Hematopoietic multipotent progenitor cell (in vitro differentiated cells): ENCODE measurements around the gene DHX16. TPM values are rescaled to one million over a fixed set of nuclear protein-coding genes. Genes with fewer than 3 reads are reported as not detected.
"Not testable (repeated sequence)": the region's sequence is repeated elsewhere in the genome, so short reads cannot be mapped to it uniquely, and the experiment has no call there.

Experiments
- DNase-seq, 3 donors: peaks; one replicate each; pipeline ENCODE4 v3.0.0-alpha.2; 2011 to 2015; ENCODE audit warnings: low read depth in 2 of 3, low spot score in 2 of 3
- total RNA-seq: library from RNA; depleted of rRNA; stranded (reverse); fragments of >200 nt; gene quantifications from one replicate; pipeline ENCODE4 v1.2.3, GENCODE V29; 2012

DHX16 gene
- total RNA-seq, 1 donor: 42.3 TPM

- DNase-seq: no peak
These were observed 8.9 kb upstream of the DHX16 start for GRCh38 chr6:30681766-30682142.

DNA sequence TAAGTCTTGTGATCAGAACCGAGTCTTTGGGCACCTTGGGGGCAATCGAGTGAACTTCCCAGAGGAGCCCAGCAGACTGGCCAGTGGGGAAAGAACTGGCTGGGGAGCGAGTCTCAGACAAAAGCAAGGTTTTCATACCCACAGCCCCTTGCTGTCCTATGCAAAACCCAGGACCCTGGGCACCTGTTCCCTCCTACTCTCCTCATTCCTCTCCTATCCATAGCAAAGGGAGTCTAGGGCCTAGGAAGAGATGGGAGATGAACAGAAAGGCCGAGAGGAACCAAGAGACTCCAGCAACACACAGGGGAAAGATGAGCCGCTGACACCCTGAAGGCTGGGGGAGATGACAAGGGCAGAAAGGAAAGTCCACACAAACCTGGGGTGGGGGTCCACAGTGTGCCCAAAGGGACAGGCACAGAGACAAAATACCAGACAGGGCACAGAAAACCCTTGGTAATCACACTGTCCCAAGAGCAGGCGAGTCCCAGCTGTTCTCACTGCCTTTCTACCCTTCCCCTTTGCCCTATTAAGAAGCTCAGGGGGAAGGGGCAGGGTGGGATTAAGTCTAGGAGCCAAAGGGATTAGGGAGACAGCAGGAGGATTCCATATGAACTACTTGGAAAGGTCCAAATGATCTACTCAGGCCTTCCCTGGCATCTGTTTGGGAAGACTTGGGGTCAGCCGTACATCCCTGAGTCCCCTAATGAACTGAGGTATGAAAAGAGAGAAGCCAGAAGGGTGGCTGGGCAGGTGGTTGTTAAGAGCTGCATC is 7.1 kb upstream of the DHX16 start:
- DNase-seq: no peak

DNA sequence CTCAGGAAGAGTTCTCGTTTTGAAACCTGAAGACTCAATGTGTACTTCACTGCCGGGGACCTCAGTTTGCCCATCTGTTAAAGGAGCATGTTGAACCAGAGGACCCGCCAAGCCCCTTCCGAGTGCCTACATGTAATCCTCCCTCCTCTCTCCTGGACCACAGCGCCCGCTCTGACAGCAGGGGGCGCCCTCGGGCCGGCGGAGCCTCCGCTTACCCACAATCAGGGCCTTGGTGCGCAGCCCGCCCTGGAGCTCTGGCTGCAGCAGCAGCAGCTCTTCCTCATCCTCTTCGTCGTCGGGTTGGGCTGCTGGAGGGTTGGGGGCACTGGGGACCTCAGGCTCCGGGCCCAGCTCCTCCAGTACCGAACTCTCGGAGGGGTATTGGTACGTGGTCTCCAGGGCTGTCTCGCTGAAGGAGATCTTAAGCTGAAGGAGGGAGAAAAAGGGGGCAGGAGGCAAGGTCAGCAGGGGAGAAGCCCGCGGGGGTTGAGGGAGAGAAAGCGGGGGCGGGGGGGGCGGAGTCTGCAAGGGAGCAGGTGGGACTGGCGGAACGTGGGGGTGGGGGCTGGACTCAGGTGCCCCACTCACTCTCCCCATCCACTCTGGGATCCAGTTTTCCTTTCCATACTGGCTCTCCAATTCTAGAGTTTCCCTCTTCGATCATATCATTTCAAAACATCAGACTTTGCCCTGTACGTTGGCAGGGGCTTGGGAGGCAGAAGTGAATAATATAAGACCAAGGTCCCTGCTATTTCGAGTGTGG is 6.3 kb upstream of the DHX16 start:
- peak; percentile 86 to 93 (median 89) for DNase-seq

DNA sequence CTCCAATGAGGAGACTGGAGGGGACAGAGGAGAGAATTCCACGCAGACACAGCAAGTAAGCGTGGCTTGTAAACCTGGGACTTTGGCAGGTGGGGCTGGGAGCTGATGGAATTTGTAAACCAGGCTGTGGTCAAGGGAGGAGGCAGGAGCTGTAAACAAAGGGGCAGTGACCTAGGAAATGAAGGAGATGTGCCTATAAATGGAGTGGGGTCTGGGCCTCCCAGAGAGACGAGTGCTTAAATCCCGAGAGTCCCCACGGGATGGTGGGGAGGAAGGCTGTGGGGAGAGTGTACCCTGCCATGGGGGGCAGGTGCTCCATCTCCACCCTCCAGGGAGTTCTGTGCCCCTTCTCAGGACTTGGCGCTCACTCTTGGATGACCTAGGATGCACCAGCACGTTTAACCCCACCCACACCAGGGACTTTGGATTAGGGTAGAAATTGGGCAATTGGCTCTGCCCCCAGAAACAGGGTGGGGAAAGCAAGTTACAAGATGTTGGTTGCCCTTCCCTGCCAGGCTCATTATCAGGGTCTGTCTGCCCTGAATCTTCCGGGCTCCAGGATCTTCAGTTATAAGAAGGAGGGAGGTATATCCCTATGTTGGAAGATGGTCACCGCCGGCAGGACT is 4.0 kb upstream of the DHX16 start:
- DNase-seq: no peak

DNA sequence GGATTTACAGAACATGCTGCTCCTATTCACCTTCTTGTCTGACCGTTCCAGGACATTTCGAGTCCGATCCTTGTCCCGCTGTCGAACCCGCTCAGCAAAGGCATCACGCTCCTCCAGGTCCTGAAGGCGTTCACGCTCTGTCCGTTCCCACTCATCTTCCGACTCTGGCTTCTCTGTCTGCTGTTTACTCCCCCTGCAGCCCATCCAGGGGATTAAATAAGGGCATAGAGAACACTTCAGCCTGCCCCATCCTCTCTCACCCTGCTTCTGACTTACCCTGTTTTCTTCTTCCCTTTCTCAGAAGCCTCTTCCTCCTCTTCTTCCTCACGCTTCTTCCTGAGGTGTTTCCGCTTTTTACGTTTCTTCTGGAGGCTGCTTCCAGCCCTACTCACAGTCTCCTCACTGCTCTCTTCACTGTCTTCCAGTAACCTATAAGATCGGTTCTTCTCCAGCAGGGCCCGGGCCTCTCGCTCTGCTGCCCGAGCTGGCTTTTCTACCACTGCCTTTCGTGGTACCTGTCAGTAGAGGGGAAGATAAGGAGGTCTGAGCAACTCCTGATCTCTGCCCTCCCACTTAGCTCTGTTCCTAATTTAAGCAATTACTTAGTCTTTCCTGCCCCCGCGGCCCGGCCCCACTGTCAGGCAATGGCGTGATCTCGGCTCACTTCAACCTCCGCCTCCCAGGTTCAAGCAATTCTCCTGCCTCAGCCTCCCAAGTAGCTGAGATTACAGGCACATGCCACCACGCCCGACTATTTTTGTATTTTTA is 1.9 kb downstream of the DHX16 start:
- peak in 1 of 3 donors; percentile 40 for DNase-seq

- DNase-seq: not testable (repeated sequence)
These were observed 6.5 kb downstream of the DHX16 start for GRCh38 chr6:30666300-30666699.

DNA sequence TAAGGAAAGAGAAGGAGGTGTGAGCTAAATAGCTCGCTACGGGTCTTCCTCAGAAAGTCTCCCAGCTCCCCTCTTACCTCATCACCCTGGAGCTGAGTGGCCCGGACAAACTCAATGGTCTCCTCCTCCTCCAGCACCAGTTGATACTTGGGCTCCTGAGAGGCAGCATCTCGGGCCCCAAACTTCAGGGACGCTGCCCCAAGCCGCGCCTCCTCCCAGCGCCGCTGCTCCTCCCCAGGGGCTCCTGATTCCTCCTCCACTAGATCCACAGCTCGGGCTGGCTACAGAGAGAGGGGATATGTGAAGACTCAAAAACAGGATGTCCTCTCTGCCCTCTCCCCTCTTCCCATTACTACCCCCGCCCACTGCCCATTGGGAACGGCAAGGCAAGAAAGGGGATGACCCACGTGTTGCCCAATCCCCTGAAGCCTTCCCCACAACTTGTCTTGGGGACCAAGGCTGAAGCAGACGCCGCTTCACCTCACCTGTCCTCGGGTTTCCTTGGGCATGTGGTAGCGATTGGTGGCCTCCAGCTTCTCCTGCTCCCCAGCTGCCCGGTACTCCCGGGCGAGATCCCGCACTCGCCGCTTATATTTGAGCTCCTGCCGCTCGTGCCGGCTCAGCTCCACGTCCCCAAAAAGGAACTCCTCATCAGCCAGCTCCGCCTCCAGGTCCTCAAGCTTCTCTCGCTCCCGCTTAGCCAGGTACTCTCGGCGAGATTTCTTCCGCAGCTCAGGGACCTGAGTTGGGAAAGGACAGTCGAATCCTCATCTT is 7.6 kb downstream of the DHX16 start:
- DNase-seq: no peak

GRCh38 chr6:30657922-30658321 is 14.9 kb downstream of the DHX16 start:
- DNase-seq: not testable (repeated sequence)

- DNase-seq: no peak
These were observed 15.4 kb downstream of the DHX16 start for GRCh38 chr6:30657454-30657853.

DNA sequence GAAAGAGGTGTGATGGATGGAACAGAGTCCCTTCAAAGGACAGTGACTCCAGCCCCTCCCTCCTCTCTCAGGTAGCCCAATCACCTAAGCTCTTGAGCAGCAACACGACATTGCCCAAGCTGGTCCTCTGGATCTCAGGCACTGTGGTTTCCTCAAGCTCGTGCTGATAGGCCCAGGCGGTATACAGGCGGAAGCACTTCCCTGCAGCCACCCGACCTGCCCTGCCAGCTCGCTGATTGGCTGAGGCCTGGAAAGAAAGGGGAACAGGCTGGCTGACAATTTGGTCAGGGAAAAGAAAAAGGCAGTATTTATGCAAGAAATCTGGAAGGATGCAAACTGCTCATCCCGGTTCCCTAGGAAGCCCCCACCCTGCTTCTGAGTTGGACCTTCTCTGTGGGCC is 16.3 kb downstream of the DHX16 start:
- no peak for DNase-seq

- DNase-seq: no peak
These were observed 17.1 kb downstream of the DHX16 start for GRCh38 chr6:30655743-30656094.

DNA sequence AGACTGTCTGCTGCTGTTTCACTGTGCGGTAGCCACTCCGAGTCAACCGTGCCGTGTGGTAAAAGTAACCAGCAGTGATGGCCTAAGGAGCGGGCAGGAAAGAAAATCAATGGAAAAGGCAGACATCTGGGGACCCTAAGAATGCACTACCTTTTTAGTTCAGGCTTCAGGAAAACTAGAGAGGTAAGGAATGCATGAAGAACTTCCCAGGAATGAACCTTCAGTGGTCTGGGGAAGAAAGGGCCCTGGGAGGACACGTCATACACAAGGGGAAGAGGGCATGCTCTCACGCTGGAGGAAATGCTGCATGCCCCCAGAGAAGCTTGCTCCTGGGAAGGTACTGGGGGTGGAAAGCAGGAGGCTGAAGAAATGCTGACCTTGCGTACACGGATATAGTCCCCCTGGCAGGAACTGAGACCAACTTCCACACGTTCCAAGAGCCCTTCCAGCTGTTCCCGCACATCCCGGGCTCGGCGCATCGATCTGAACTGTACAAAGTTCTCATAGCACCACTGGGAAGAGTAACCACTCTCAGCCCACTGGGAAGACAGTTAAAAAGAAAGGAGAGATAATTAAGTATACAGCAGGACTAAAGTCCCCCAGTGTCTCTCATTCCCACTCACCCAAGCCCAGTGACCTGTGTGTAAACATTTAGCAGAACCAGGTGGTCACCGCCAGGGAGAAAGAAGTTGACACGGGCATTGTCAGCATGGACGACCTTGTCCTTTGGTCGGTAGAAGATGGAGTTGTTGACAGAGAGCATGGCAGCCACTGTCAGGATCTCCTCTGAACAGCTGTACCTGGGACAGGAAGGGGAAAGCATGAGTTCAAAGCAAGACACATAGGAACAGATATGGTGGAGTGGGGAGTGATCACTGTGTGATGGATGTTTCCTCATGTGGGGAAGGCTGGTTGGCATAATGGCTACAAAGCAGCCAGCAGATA is 17.7 kb downstream of the DHX16 start:
- no peak for DNase-seq

DNA sequence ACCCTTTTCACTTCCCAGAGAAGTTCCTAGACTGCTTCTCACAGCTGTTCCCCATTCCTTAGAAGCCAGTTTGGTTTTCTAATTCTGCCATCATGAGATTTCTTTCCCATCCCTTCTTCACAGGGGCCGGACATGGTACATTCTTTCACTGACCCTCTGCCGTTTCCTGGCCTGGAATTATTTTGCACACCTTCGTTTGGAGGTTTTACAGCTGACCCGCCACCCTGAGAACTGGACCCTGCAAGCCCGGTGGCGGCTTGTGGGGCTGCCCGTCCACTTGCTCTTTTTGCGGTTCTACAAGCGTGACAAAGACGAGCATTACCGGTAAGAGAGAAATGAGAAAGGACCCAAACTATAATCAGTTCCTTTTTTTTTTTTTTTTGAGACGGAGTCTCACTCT is 21.7 kb downstream of the DHX16 start:
- no peak for DNase-seq

DNA sequence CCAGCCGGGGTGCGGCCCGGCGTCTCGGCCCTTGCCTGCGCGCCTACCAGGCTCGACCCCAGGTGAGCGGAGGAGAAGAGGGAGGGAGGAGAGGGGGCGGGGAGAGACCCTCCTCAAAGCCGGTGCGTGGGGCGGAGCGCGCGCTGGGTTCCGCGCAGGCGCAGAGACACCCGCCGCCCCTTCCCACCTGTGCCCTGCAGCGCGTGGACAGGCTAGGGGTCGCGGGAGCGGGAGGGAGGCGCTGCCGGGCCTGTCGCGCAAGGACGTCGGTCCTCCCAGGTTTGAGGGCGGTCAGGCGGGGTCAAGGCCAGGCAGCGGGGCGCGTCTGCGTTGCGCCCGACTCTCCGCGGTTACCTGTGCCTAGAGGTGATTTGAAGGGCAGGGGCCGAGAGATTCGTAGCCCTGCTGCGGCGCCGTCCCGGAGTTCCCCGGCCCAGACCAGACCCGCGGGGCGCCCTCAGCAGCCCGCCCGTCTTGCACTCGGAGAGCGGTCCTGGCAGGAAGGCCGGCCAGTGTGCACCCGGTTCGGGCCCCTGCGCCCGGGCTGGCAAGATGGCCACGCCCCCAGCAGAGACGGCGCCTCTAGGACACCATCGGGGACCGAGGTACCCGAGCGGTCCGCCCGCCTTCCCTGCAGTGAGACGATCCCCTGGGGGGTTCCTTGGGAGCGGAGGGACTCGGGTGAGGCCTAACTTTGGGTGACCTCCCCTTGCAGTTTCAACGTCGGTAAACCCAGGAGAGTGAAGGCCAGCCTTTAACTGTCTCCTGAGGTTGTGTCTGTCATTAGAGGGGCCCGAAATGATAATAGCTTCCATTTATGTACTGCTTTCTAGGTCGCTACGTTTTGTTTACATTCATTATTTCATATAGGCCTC is 25.3 kb downstream of the DHX16 start:
- peak; percentile 75 to 79 (median 76) for DNase-seq

- DNase-seq: peak; percentile 89 to 96 (median 94)
These were observed 26.2 kb downstream of the DHX16 start, which contains the start of gene C6orf136 for GRCh38 chr6:30646450-30647241. C6orf136 (plus strand) TSS chr6:30647133; CDS start chr6:30647232, 99 bp downstream.

- no peak for DNase-seq
These were observed 26.8 kb downstream of the DHX16 start for GRCh38 chr6:30645989-30646388.

- no peak for DNase-seq
These were observed 28.0 kb downstream of the DHX16 start for GRCh38 chr6:30644769-30645168.
